Kidney (tissue), 14 donors: ENCODE results near the gene PRKD3. TPM values are rescaled to one million over a fixed set of nuclear protein-coding genes. Genes with fewer than 3 reads are reported as not detected.

Experiments used
- DNase-seq, 5 donors: peaks; one replicate each; pipeline ENCODE4 v3.0.0-alpha.2; 2013 to 2020
- FAIRE-seq: peaks from 2 replicates; lab custom pipeline; 2012; peaks lifted over from hg19 to GRCh38; lab: Jason Lieb, UNC
- H3K27ac ChIP-seq, 2 donors: one replicate each; pipeline ENCODE4 v1.7.0; 2013; ENCODE audit warnings: low read depth in 2 of 2, low read length in 2 of 2, inconsistent platforms in 1 of 2
- H3K27me3 ChIP-seq: one replicate; pipeline ENCODE4 v1.7.1; 2013; ENCODE audit warnings: low read length, inconsistent platforms; ENCODE audit not compliant: control insufficient read depth, insufficient read depth
- H3K36me3 ChIP-seq, 3 donors: one replicate each; pipeline versions ENCODE4 v1.7.0 to v1.7.1; 2013; ENCODE audit warnings: low read length in 3 of 3, control low read depth in 1 of 3, inconsistent platforms in 1 of 3; ENCODE audit not compliant: insufficient read depth in 3 of 3, control insufficient read depth in 2 of 3
- H3K4me1 ChIP-seq, 3 donors: one replicate each; pipeline versions ENCODE4 v1.7.0 to v1.7.1; 2013; ENCODE audit warnings: low read length in 3 of 3, inconsistent platforms in 1 of 3, low read depth in 1 of 3; ENCODE audit not compliant: control insufficient read depth in 2 of 3, insufficient read depth in 2 of 3
- H3K4me3 ChIP-seq, 3 donors: one replicate each; pipeline versions ENCODE4 v1.7.0 to v1.8.1; 2013; ENCODE audit warnings: low read length in 3 of 3, control low read depth in 1 of 3, inconsistent platforms in 1 of 3
- H3K9ac ChIP-seq, 3 donors: one replicate each; pipeline versions ENCODE4 v1.7.0 to v1.7.1; 2013; ENCODE audit warnings: low read length in 3 of 3, control low read depth in 1 of 3, inconsistent platforms in 1 of 3
- H3K9me3 ChIP-seq, 3 donors: one replicate each; pipeline versions ENCODE4 v1.7.0 to v1.7.1; 2013; ENCODE audit warnings: low read length in 3 of 3, control low read depth in 1 of 3, inconsistent platforms in 1 of 3; ENCODE audit not compliant: control insufficient read depth in 2 of 3, insufficient read depth in 1 of 3
- intact Hi-C: fragments of 100-400 bp; cut with DNase I; formaldehyde crosslinking; loops from one replicate; pipeline ENCODE4 v1.11.1; 2022
- polyA plus RNA-seq: library from polyadenylated mRNA; stranded (reverse); fragments of 350-450 nt; fragmentation: Illumina TruSeq; extraction: RNeasy Lipid Tissue Mini Kit (QIAGEN cat#74804); gene quantifications from one replicate; pipeline ENCODE4 v1.2.3, GENCODE V29; 2014; ENCODE audit warnings: low read depth, low replicate concordance; ENCODE audit not compliant: insufficient read depth
- total RNA-seq: library from RNA; stranded (reverse); fragmentation: NEBNext Ultra II Directional; extraction: Animal tissue kit (Norgen Biotek cat#: 25700); gene quantifications from one replicate; pipeline ENCODE4 v1.2.1, GENCODE V29; 2021
- TF ChIP-seq, protein P1 (sequence below): IDR thresholded peaks from 3 replicates; pipeline ENCODE4 v1.5.1; 2012; ENCODE audit warnings: mild to moderate bottlenecking, moderate library complexity, borderline replicate concordance; ENCODE audit not compliant: insufficient read depth; ENCODE audit errors: extremely low read depth
- donor health status: control.
- donor health status: control.
- donor health status: control.
- donor health status: control.
- donor health status: control.
- donor health status: DM: yes; HTN: yes; CAD: no.
- donor health status: Normal renal cell carcinoma (clear cell type).

Gene PRKD3
- total and polyA plus RNA-seq, 2 donors from 2014 or later, result 7.1 to 45.7 TPM

GRCh38 chr2:37326285-37326684 lies 1.7 kb upstream of the PRKD3 start:
- Histone ChIP-seq H3K27ac (peak overlapping the region in 1 of 2 donors; percentile 5), H3K4me3 (peak overlapping the region in 2 of 3 donors; percentile 14 to 30)

DNA sequence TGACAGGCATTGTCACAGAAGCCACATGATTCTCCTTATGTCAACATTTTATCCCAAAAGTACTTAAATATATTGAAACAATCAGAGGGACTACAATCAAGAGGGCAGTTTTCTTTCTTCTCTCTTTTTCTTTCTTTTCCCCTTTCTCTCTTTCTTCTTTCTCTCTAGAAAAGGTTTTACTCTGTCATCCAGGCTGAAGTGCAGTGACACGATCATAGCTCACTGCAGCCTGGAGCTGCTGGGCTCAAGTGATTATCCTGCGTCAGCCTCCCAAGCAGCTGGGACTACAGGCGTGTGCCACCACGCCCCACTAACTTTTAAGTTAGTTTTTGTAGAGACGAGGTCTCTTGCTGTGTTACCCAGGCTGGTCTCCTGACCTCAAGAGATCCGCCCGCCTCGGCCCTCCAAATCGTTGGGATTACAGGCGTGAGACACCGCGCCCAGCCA lies 1.0 kb upstream of the PRKD3 start:
- no peaks in the 10 kb centered on the region for H3K36me3 ChIP-seq
- no peak for DNase-seq
- TF ChIP-seq, protein P1, sequence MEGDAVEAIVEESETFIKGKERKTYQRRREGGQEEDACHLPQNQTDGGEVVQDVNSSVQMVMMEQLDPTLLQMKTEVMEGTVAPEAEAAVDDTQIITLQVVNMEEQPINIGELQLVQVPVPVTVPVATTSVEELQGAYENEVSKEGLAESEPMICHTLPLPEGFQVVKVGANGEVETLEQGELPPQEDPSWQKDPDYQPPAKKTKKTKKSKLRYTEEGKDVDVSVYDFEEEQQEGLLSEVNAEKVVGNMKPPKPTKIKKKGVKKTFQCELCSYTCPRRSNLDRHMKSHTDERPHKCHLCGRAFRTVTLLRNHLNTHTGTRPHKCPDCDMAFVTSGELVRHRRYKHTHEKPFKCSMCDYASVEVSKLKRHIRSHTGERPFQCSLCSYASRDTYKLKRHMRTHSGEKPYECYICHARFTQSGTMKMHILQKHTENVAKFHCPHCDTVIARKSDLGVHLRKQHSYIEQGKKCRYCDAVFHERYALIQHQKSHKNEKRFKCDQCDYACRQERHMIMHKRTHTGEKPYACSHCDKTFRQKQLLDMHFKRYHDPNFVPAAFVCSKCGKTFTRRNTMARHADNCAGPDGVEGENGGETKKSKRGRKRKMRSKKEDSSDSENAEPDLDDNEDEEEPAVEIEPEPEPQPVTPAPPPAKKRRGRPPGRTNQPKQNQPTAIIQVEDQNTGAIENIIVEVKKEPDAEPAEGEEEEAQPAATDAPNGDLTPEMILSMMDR, result no peak
- H3K27me3 ChIP-seq, result no peaks in the 10 kb centered on the region
- peaks cover 0 to 6% (median 2%) of the 10 kb centered on the region in 3 donors for H3K4me1 ChIP-seq
- FAIRE-seq, result no peak
- H3K4me3 ChIP-seq, result peak overlapping the region; percentile 79 to 88 (median 82)
- H3K9ac ChIP-seq, result peak overlapping the region in 2 of 3 donors; percentile 52 to 61
- peak overlapping the region; percentile 33 to 90 for H3K27ac ChIP-seq
- intact Hi-C loops, result no loop called here
- H3K9me3 ChIP-seq, result no peaks in the 10 kb centered on the region

More at GRCh38 chr2:37326285-37326684, 1.7 kb upstream of the PRKD3 start:
- FAIRE-seq (peak; percentile 84), DNase-seq (peak in 1 of 5 donors; percentile 74)
- intact Hi-C loops, result no loop called here
- no peaks in the 10 kb centered on the region for H3K9me3 ChIP-seq
- no peak overlapping the region for H3K9ac ChIP-seq
- TF ChIP-seq, protein P1, result no peak
- peaks cover 0 to 6% (median 2%) of the 10 kb centered on the region in 3 donors for H3K4me1 ChIP-seq
- H3K36me3 ChIP-seq, result no peaks in the 10 kb centered on the region
- no peaks in the 10 kb centered on the region for H3K27me3 ChIP-seq

GRCh38 chr2:37324536-37324785 lies 172 bp downstream of the PRKD3 start:
- no peak for FAIRE-seq
- Histone ChIP-seq H3K36me3 (no peaks in the 10 kb centered on the region), H3K27ac (peak overlapping the region; percentile 60 to 90), H3K4me3 (peak overlapping the region in 2 of 3 donors; percentile 19 to 81), H3K27me3 (no peaks in the 10 kb centered on the region), H3K9ac (no peak overlapping the region), H3K4me1 (peaks cover 0 to 6% (median 2%) of the 10 kb centered on the region in 3 donors), H3K9me3 (no peaks in the 10 kb centered on the region)
- intact Hi-C loops, result no loop called here
- TF ChIP-seq, protein P1, result no peak
- peak; percentile 83 to 96 (median 91) for DNase-seq
